ENCODE data around the gene CCM2L. TPM values are rescaled to one million over a fixed set of nuclear protein-coding genes. Genes with fewer than 3 reads are reported as not detected.

The CCM2L gene
- total and polyA plus RNA-seq, 2 donors (not counting 3 experiments of a cell fraction or from before 2014, with no cell fraction given): 10.8 to 13.4 TPM

DNA sequence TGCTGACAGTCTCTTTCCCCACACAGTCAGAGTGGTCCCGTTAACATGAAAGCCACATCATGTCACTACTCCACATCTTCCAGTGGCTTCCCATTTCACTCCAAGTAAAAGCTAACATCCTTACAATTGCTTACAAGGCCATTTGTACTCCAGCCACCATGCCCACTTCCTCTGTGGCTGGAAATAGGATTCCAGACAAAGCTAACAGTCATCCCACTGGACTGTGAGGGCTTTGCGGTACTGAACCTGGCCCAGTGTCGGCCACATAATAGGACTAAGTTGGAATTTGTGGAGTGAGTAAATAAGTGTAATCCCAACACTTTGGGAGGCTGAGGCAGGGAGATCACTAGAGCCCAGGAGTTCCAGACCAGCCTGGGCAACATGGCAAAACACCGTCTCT, 10.9 kb downstream of the CCM2L start:
- H3K27ac ChIP-seq (ENCODE audit: insufficient read depth, low read depth, low read length): no peak overlapping the region
- H3K27me3 ChIP-seq (ENCODE audit: control insufficient read depth in 2 of 2, insufficient read depth in 2 of 2, low read length in 2 of 2): no peaks in the 10 kb centered on the region
- intact Hi-C loops (cut with micrococcal nuclease): no loop called here
- TF ChIP-seq, protein P1, sequence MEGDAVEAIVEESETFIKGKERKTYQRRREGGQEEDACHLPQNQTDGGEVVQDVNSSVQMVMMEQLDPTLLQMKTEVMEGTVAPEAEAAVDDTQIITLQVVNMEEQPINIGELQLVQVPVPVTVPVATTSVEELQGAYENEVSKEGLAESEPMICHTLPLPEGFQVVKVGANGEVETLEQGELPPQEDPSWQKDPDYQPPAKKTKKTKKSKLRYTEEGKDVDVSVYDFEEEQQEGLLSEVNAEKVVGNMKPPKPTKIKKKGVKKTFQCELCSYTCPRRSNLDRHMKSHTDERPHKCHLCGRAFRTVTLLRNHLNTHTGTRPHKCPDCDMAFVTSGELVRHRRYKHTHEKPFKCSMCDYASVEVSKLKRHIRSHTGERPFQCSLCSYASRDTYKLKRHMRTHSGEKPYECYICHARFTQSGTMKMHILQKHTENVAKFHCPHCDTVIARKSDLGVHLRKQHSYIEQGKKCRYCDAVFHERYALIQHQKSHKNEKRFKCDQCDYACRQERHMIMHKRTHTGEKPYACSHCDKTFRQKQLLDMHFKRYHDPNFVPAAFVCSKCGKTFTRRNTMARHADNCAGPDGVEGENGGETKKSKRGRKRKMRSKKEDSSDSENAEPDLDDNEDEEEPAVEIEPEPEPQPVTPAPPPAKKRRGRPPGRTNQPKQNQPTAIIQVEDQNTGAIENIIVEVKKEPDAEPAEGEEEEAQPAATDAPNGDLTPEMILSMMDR (IDR thresholded peaks at IDR 0.05; ENCODE audit: extremely low read depth in 1 of 2, insufficient read depth in 1 of 2, low read depth in 1 of 2, low read length in 2 of 2): no peak
- TF ChIP-seq POLR2A (IDR thresholded peaks at IDR 0.05; ENCODE audit: low read depth, low read length) (no peak), POLR2AphosphoS5 (IDR thresholded peaks at IDR 0.05; ENCODE audit: insufficient read depth, low read depth, low read length) (no peak), JUN (IDR thresholded peaks at IDR 0.05; ENCODE audit: borderline replicate concordance, insufficient read depth, insufficient read length, low read depth) (no peak), MYC (IDR thresholded peaks at IDR 0.05; ENCODE audit: low read depth, low read length) (no peak), EZH2 (IDR thresholded peaks at IDR 0.05; ENCODE audit: borderline replicate concordance, low read depth, low read length, severe bottlenecking) (no peak), FOS (IDR thresholded peaks at IDR 0.05; ENCODE audit: borderline replicate concordance, insufficient read depth, low read length) (no peak), GATA2 (IDR thresholded peaks at IDR 0.05; ENCODE audit: insufficient read depth, insufficient read length, low read depth, low read length) (no peak)
- TF ChIP-seq, protein P2, sequence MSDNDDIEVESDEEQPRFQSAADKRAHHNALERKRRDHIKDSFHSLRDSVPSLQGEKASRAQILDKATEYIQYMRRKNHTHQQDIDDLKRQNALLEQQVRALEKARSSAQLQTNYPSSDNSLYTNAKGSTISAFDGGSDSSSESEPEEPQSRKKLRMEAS (IDR thresholded peaks at IDR 0.05; ENCODE audit: insufficient read depth, insufficient read length): no peak
- FAIRE-seq (no peak), DNase-seq (ENCODE audit: low read depth, low spot score) (no peak)
- H3K4me1 ChIP-seq (ENCODE audit: control insufficient read depth, extremely low read depth, insufficient read depth, low read length): peaks cover 6% of the 10 kb centered on the region
- H3K9me1 ChIP-seq (replicated peaks; ENCODE audit: control insufficient read depth, extremely low read depth, insufficient read depth, low read length): no peaks in the 10 kb centered on the region
- POLR2A ChIA-PET: no interaction called here
- H3K9ac ChIP-seq (replicated peaks; ENCODE audit: extremely low read depth, insufficient read depth, low read length): no peak overlapping the region
- H2AFZ ChIP-seq (ENCODE audit: low read depth, low read length): no peak overlapping the region
- H4K20me1 ChIP-seq (replicated peaks; ENCODE audit: control insufficient read depth, extremely low read depth, insufficient read depth, low read length): no peaks in the 10 kb centered on the region
- no peaks in the 10 kb centered on the region for H3K9me3 ChIP-seq (replicated peaks; ENCODE audit: control insufficient read depth, insufficient read depth, low read length)
- no peak overlapping the region for H3K4me2 ChIP-seq (ENCODE audit: insufficient read depth, low read length)
- H3K36me3 ChIP-seq (ENCODE audit: control insufficient read depth in 2 of 2, extremely low read depth in 1 of 2, insufficient read depth in 2 of 2, low read length in 2 of 2): no peaks in the 10 kb centered on the region
- BruUV-seq (replicated peaks): no TSS peak
- CTCF ChIA-PET: interaction anchor here (1.1 to 4.6 kb wide), 3 partner anchors 10 to 169 kb away, joined by 3 to 36 read pairs (median 4); no protein-coding TSS in a partner anchor
- no peak overlapping the region for H3K4me3 ChIP-seq (replicated peaks in 1 of 3; ENCODE audit: insufficient read depth in 1 of 3, low read depth in 1 of 3, low read length in 3 of 3)
- H3K79me2 ChIP-seq (ENCODE audit: control insufficient read depth, insufficient read depth, low read length): no peaks in the 10 kb centered on the region
- dilution Hi-C loops (cut with MboI; ENCODE audit: extremely low pct_ligation_motif_present, low sequenced_read_pairs): no loop called here

Data from endothelial cell of umbilical vein (primary cell).